ENCODE measurements around the gene DMXL1. TPM values are rescaled to one million over a fixed set of nuclear protein-coding genes. Genes with fewer than 3 reads are reported as not detected.
A peak's percentile ranks its signal among the peaks of the same experiment; 100 is the strongest.

Gene DMXL1
- total and polyA plus RNA-seq, 2 experiments from 2014 or later, result 12.0 to 32.4 TPM

- in situ Hi-C loops (cut with MboI), result no loop called here
- 67 to 69% methylated on average over 1 of the region's 1 CpG for WGBS, 2 experiments (ENCODE audit: low coverage in 1 of 2, low lambda C conversion rate in 2 of 2, missing lambda C conversion rate in 2 of 2)
- Histone ChIP-seq H3K27ac (no peak overlapping the region), H2AFZ (no peak overlapping the region), H3K4me2 (ENCODE audit: unreplicated experiment) (no peak overlapping the region), H3K27me3 (replicated peaks; ENCODE audit: insufficient read depth) (no peaks in the 10 kb centered on the region), H4K20me1 (ENCODE audit: insufficient read depth) (peaks cover 8% of the 10 kb centered on the region; the same call in 1 of the 2 replicates), H3F3A (ENCODE audit: insufficient read depth) (peaks cover 17% of the 10 kb centered on the region; the same call in 1 of the 2 replicates), H3K9me2 (ENCODE audit: insufficient read depth) (no peaks in the 10 kb centered on the region), H3K4me1 (ENCODE audit: insufficient read depth) (peaks cover 30% of the 10 kb centered on the region), H3K9ac (no peak overlapping the region), H3K79me2 (ENCODE audit: insufficient read depth) (peaks cover 94% of the 10 kb centered on the region), H3K4me3 (no peak overlapping the region), H3K36me3 (ENCODE audit: low read depth) (no peaks in the 10 kb centered on the region), H3K9me3 (ENCODE audit: low read depth) (no peaks in the 10 kb centered on the region)
- TF ChIP-seq EZH2 (IDR thresholded peaks at IDR 0.05; ENCODE audit: insufficient read depth, poor library complexity, severe bottlenecking) (no peak), EZH2phosphoT487 (IDR thresholded peaks at IDR 0.05; ENCODE audit: insufficient read depth, low read depth) (no peak)
- DNase-seq, result no peak
Observed at GRCh38 chr5:119076080-119076479, 5.2 kb downstream of the DMXL1 start.

GRCh38 chr5:119077444-119077843 is 6.6 kb downstream of the DMXL1 start:
- WGBS, 2 experiments (ENCODE audit: low coverage in 1 of 2, low lambda C conversion rate in 2 of 2, missing lambda C conversion rate in 2 of 2), result 93 to 98% methylated on average over 5 of the region's 5 CpGs
- Histone ChIP-seq H3K27me3 (replicated peaks; ENCODE audit: insufficient read depth) (no peaks in the 10 kb centered on the region), H3K4me1 (ENCODE audit: insufficient read depth) (peaks cover 24% of the 10 kb centered on the region), H3K9me2 (ENCODE audit: insufficient read depth) (no peaks in the 10 kb centered on the region), H3K36me3 (ENCODE audit: low read depth) (no peaks in the 10 kb centered on the region), H4K20me1 (ENCODE audit: insufficient read depth) (peaks cover 8% of the 10 kb centered on the region; the same call in 1 of the 2 replicates), H3K4me3 (no peak overlapping the region), H2AFZ (no peak overlapping the region), H3K79me2 (ENCODE audit: insufficient read depth) (peaks cover 95% of the 10 kb centered on the region), H3K9ac (no peak overlapping the region), H3K9me3 (ENCODE audit: low read depth) (no peaks in the 10 kb centered on the region), H3F3A (ENCODE audit: insufficient read depth) (peaks cover 17% of the 10 kb centered on the region; the same call in 1 of the 2 replicates), H3K4me2 (ENCODE audit: unreplicated experiment) (no peak overlapping the region), H3K27ac (no peak overlapping the region)
- TF ChIP-seq EZH2 (IDR thresholded peaks at IDR 0.05; ENCODE audit: insufficient read depth, poor library complexity, severe bottlenecking) (no peak), EZH2phosphoT487 (IDR thresholded peaks at IDR 0.05; ENCODE audit: insufficient read depth, low read depth) (no peak)
- in situ Hi-C loops (cut with MboI), result no loop called here
- DNase-seq, result no peak

- WGBS, 2 experiments (ENCODE audit: low coverage in 1 of 2, low lambda C conversion rate in 2 of 2, missing lambda C conversion rate in 2 of 2), result 88 to 100% methylated on average over 1 of the region's 1 CpG
- Histone ChIP-seq H3K4me3 (no peak overlapping the region), H3K27ac (no peak overlapping the region), H3K4me2 (ENCODE audit: unreplicated experiment) (no peak overlapping the region), H2AFZ (no peak overlapping the region), H3K36me3 (ENCODE audit: low read depth) (no peaks in the 10 kb centered on the region), H4K20me1 (ENCODE audit: insufficient read depth) (peaks cover 8% of the 10 kb centered on the region; the same call in 1 of the 2 replicates), H3K9ac (no peak overlapping the region), H3K4me1 (ENCODE audit: insufficient read depth) (peaks cover 20% of the 10 kb centered on the region), H3K9me3 (ENCODE audit: low read depth) (no peaks in the 10 kb centered on the region), H3K27me3 (replicated peaks; ENCODE audit: insufficient read depth) (no peaks in the 10 kb centered on the region), H3K79me2 (ENCODE audit: insufficient read depth) (peaks cover 95% of the 10 kb centered on the region), H3F3A (ENCODE audit: insufficient read depth) (peaks cover 17% of the 10 kb centered on the region; the same call in 1 of the 2 replicates), H3K9me2 (ENCODE audit: insufficient read depth) (no peaks in the 10 kb centered on the region)
- TF ChIP-seq EZH2 (IDR thresholded peaks at IDR 0.05; ENCODE audit: insufficient read depth, poor library complexity, severe bottlenecking) (no peak), EZH2phosphoT487 (IDR thresholded peaks at IDR 0.05; ENCODE audit: insufficient read depth, low read depth) (no peak)
- DNase-seq, result no peak
- in situ Hi-C loops (cut with MboI), result no loop called here
Observed at GRCh38 chr5:119078071-119078846, 7.4 kb downstream of the DMXL1 start.

- DNase-seq, result peak; percentile 30
- Histone ChIP-seq H3K27me3 (replicated peaks; ENCODE audit: insufficient read depth) (no peaks in the 10 kb centered on the region), H4K20me1 (ENCODE audit: insufficient read depth) (peaks cover 8% of the 10 kb centered on the region; the same call in 1 of the 2 replicates), H3F3A (ENCODE audit: insufficient read depth) (peaks cover 17% of the 10 kb centered on the region; the same call in 1 of the 2 replicates), H3K9me2 (ENCODE audit: insufficient read depth) (no peaks in the 10 kb centered on the region), H3K36me3 (ENCODE audit: low read depth) (no peaks in the 10 kb centered on the region), H3K27ac (no peak overlapping the region), H3K4me3 (no peak overlapping the region), H3K4me2 (ENCODE audit: unreplicated experiment) (peak overlapping the region; percentile 24), H3K9ac (no peak overlapping the region), H3K79me2 (ENCODE audit: insufficient read depth) (peaks cover 95% of the 10 kb centered on the region), H3K9me3 (ENCODE audit: low read depth) (no peaks in the 10 kb centered on the region), H3K4me1 (ENCODE audit: insufficient read depth) (peaks cover 20% of the 10 kb centered on the region), H2AFZ (no peak overlapping the region)
- WGBS, 2 experiments (ENCODE audit: low coverage in 1 of 2, low lambda C conversion rate in 2 of 2, missing lambda C conversion rate in 2 of 2), result 53 to 65% methylated on average over 1 of the region's 1 CpG
- TF ChIP-seq EZH2phosphoT487 (IDR thresholded peaks at IDR 0.05; ENCODE audit: insufficient read depth, low read depth) (no peak), EZH2 (IDR thresholded peaks at IDR 0.05; ENCODE audit: insufficient read depth, poor library complexity, severe bottlenecking) (no peak)
- in situ Hi-C loops (cut with MboI), result no loop called here
Observed at GRCh38 chr5:119078861-119079260, 8.0 kb downstream of the DMXL1 start.

Measured in GM23248 (cell line).